Thymus (tissue), 11 donors: Measurements from ENCODE around the gene MOB1B. TPM values are rescaled to one million over a fixed set of nuclear protein-coding genes. Genes with fewer than 3 reads are reported as not detected.
"Not testable (repeated sequence)": the region's sequence is repeated elsewhere in the genome, so short reads cannot be mapped to it uniquely, and the experiment has no call there.

ENCODE experiments used
- DNase-seq, 9 donors: peaks; one replicate each; pipeline ENCODE4 v3.0.0-alpha.2; 2013; ENCODE audit warnings: low spot score in 9 of 9, low read depth in 6 of 9, missing footprints in 1 of 9
- H3K27ac ChIP-seq, 2 donors: one replicate each; pipeline ENCODE4 v1.5.1; 2013; ENCODE audit warnings: control low read depth in 1 of 2, low read depth in 1 of 2, low read length in 1 of 2, mild to moderate bottlenecking in 1 of 2, moderate library complexity in 1 of 2
- H3K27me3 ChIP-seq, 2 donors: one replicate each; pipeline ENCODE4 v1.5.1; 2013; ENCODE audit warnings: low read length in 1 of 2; ENCODE audit not compliant: control insufficient read depth in 2 of 2, insufficient read depth in 1 of 2
- H3K36me3 ChIP-seq, 2 donors: one replicate each; pipeline ENCODE4 v1.5.1; 2013; ENCODE audit warnings: low read length in 1 of 2, mild to moderate bottlenecking in 1 of 2, moderate library complexity in 1 of 2; ENCODE audit not compliant: control insufficient read depth in 2 of 2, insufficient read depth in 2 of 2
- H3K4me1 ChIP-seq, 2 donors: one replicate each; pipeline ENCODE4 v1.5.1; 2013; ENCODE audit warnings: low read length in 2 of 2; ENCODE audit not compliant: control insufficient read depth in 2 of 2, insufficient read depth in 2 of 2
- H3K4me3 ChIP-seq, 2 donors: one replicate each; pipeline ENCODE4 v1.5.1; 2013; ENCODE audit warnings: low read length in 2 of 2, control low read depth in 1 of 2, mild to moderate bottlenecking in 1 of 2
- H3K9me3 ChIP-seq, 2 donors: one replicate each; pipeline ENCODE4 v1.5.1; 2013; ENCODE audit warnings: low read length in 1 of 2, mild to moderate bottlenecking in 1 of 2; ENCODE audit not compliant: control insufficient read depth in 2 of 2, insufficient read depth in 1 of 2
- WGBS: extraction: QIAGEN DNeasy Blood & Tissue Kit; methylation state at CpG from one replicate; pipeline ENCODE4 v1.1.7; 2013; 5-methylcytosine and 5-hydroxymethylcytosine counted together
- polyA plus RNA-seq: library from polyadenylated mRNA; stranded (reverse); fragments of 200-250 nt; gene quantifications from one replicate; pipeline ENCODE4 v1.2.3, GENCODE V29; 2013
- total RNA-seq: library from RNA; stranded (reverse); fragments of 120-200 nt; gene quantifications from one replicate; pipeline ENCODE4 v1.2.4, GENCODE V29; 2013
- donor health status: healthy.

The MOB1B gene
- total and polyA plus RNA-seq, 2 donors = 14.4 to 15.1 TPM

GRCh38 chr4:71004281-71004851 lies 102.2 kb downstream of the MOB1B start:
- Histone ChIP-seq H3K27ac (peak overlapping the region; percentile 89 to 97), H3K27me3 (no peaks in the 10 kb centered on the region), H3K9me3 (no peaks in the 10 kb centered on the region), H3K36me3 (peaks cover 6 to 28% of the 10 kb centered on the region in 2 donors), H3K4me3 (peak overlapping the region; percentile 14 to 24), H3K4me1 (peaks cover 24 to 33% of the 10 kb centered on the region in 2 donors)
- WGBS = 22% methylated on average over 7 of the region's 7 CpGs
- peak in 8 of 9 donors; percentile 61 to 94 (median 80) for DNase-seq

GRCh38 chr4:71005025-71005424 lies 102.9 kb downstream of the MOB1B start:
- H3K27me3 ChIP-seq, H3K9me3 ChIP-seq: not testable (repeated sequence)
- Histone ChIP-seq H3K27ac (peak overlapping the region; percentile 89 to 97), H3K4me1 (peaks cover 24 to 37% of the 10 kb centered on the region in 2 donors), H3K4me3 (peak overlapping the region in 1 of 2 donors; percentile 24), H3K36me3 (peaks cover 6 to 31% of the 10 kb centered on the region in 2 donors)
- WGBS = 87% methylated on average over 6 of the region's 6 CpGs
- DNase-seq = peak in 1 of 9 donors; percentile 26

DNA sequence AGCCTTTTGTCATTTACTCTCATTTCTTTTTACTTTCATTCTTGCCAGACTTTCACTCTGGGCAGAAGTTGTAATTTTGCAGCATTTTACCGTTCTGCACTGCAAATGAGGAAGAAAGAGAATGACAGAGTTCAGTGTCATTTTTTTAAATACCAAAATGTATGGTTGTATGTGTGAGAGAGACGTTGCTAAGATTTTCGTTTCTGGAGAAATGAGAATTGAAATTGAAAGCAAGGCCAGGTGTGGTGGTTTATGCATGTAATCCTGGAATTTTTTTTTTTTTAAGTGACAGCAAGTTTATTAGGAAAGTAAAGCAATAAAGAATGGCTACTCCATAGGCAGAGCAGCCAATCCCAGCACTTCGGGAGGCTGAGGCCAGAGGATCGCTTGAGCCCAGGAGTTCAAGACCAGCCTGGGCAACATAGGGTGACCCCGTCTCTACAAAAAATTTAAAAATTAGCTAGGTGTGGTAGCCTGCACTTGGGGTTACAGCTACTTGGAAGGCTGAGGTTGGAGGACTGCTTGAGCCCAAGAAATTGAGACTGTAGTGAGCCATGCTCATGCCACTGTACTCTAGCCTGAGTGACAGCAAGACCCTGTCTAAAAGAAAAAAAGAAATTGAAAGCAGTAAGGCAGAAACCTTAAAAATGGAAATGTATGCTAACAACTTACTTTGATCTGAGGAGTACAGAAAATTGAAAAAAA lies 104.2 kb downstream of the MOB1B start:
- H3K27ac ChIP-seq = peak overlapping the region; percentile 74 to 85
- no peaks in the 10 kb centered on the region for H3K27me3 ChIP-seq
- peak in 2 of 9 donors; percentile 39 to 65 for DNase-seq
- peak overlapping the region in 1 of 2 donors; percentile 34 for H3K4me3 ChIP-seq
- WGBS = 41% methylated on average over 6 of the region's 6 CpGs
- H3K4me1 ChIP-seq = peaks cover 26 to 37% of the 10 kb centered on the region in 2 donors
- peaks cover 0 to 2% of the 10 kb centered on the region in 2 donors for H3K9me3 ChIP-seq
- H3K36me3 ChIP-seq = peaks cover 3 to 32% of the 10 kb centered on the region in 2 donors

DNA sequence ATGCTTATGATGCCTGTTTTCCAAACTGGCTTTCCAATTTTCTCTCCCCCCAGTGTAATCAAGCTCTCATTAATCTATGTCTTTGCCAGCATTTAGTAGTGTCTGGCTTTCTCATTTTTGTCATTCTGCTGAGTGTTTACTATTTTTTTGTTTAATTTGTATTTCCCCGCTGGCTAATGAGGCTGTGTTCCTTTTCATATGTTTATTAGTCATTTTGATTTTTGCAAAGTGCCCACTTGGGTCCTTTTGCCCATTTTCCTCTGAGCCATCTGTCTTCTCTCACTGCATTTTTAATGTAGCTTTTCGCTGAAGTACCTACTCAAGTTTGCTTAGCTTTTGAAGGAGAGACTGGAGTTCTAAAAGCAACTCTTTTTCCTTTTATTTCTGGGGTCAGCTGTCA lies 106.0 kb downstream of the MOB1B start:
- peak overlapping the region in 1 of 2 donors; percentile 57 for H3K27ac ChIP-seq

DNA sequence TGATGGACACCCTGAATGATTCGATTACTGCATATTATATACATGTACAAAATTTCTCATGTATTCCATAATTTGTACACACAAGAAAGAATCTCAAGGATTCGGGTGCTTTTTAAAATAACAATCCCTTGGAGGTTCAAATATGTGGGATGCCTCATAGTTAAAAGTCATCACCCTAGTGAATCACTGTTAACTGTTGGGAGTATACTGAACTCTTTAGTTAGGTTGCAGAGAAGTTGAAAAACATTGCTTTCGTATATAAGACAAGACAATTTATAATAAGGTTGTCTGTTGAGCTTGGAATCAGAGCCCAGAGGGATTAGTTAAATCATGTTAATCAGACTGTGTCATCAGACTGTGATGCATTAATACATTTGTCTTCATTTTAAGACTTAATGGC lies 106.9 kb downstream of the MOB1B start:
- no peak overlapping the region for H3K4me3 ChIP-seq
- peaks cover 20 to 28% of the 10 kb centered on the region in 2 donors for H3K4me1 ChIP-seq
- no peaks in the 10 kb centered on the region for H3K27me3 ChIP-seq
- 92% methylated on average over 3 of the region's 3 CpGs for WGBS
- no peak for DNase-seq
- peaks cover 0 to 6% of the 10 kb centered on the region in 2 donors for H3K9me3 ChIP-seq
- H3K27ac ChIP-seq = peak overlapping the region in 1 of 2 donors; percentile 57
- H3K36me3 ChIP-seq = peaks cover 9 to 37% of the 10 kb centered on the region in 2 donors

More for the DNA sequence above, 106.0 kb downstream of the MOB1B start:
- H3K36me3 ChIP-seq = peaks cover 9 to 34% of the 10 kb centered on the region in 2 donors
- H3K27me3 ChIP-seq = no peaks in the 10 kb centered on the region
- H3K9me3 ChIP-seq = peaks cover 0 to 6% of the 10 kb centered on the region in 2 donors
- DNase-seq = no peak
- peaks cover 26 to 35% of the 10 kb centered on the region in 2 donors for H3K4me1 ChIP-seq
- WGBS = 98% methylated on average over 2 of the region's 2 CpGs
- no peak overlapping the region for H3K4me3 ChIP-seq

- DNase-seq = peak in 5 of 9 donors; percentile 52 to 81 (median 65)
- H3K36me3 ChIP-seq = peaks cover 9 to 37% of the 10 kb centered on the region in 2 donors
- H3K4me1 ChIP-seq = peaks cover 12 to 19% of the 10 kb centered on the region in 2 donors
- H3K9me3 ChIP-seq = peaks cover 0 to 6% of the 10 kb centered on the region in 2 donors
- H3K4me3 ChIP-seq = no peak overlapping the region
- H3K27ac ChIP-seq = peak overlapping the region in 1 of 2 donors; percentile 6
- no peaks in the 10 kb centered on the region for H3K27me3 ChIP-seq
- WGBS = 13% methylated on average over 3 of the region's 3 CpGs
Observed at GRCh38 chr4:71009890-71010588, 107.9 kb downstream of the MOB1B start.

DNA sequence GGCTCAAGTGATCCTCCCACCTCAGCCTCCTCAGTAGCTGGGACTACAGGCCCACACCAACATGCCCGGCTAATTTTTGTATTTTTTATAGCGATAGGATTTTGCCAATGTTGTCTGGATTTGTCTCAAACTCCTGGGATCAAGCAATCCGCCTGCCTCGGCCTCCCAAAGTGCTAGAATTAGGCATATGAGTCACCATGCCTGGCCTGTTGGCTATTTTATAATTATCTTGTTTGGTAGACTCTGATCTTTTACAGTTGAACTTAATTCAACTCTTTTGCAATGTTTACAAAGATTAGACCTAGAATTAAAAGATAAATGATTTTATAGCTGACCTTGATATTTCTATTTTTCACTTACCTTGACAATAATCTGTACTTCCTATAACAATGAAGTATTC lies 109.3 kb downstream of the MOB1B start:
- H3K27me3 ChIP-seq = no peaks in the 10 kb centered on the region
- peaks cover 0 to 6% of the 10 kb centered on the region in 2 donors for H3K9me3 ChIP-seq
- WGBS = over 99% methylated on average over 4 of the region's 4 CpGs
- H3K4me1 ChIP-seq = peaks cover 4 to 6% of the 10 kb centered on the region in 2 donors
- no peak overlapping the region for H3K27ac ChIP-seq
- DNase-seq = no peak
- H3K36me3 ChIP-seq = peaks cover 9 to 37% of the 10 kb centered on the region in 2 donors
- no peak overlapping the region for H3K4me3 ChIP-seq

GRCh38 chr4:71017391-71017790 lies 115.2 kb downstream of the MOB1B start:
- 98% methylated on average over 2 of the region's 2 CpGs for WGBS
- DNase-seq, H3K9me3 ChIP-seq, H3K27ac ChIP-seq, H3K4me1 ChIP-seq, H3K4me3 ChIP-seq, H3K27me3 ChIP-seq: not testable (repeated sequence)
- H3K36me3 ChIP-seq = peaks cover 4 to 24% of the 10 kb centered on the region in 2 donors

DNA sequence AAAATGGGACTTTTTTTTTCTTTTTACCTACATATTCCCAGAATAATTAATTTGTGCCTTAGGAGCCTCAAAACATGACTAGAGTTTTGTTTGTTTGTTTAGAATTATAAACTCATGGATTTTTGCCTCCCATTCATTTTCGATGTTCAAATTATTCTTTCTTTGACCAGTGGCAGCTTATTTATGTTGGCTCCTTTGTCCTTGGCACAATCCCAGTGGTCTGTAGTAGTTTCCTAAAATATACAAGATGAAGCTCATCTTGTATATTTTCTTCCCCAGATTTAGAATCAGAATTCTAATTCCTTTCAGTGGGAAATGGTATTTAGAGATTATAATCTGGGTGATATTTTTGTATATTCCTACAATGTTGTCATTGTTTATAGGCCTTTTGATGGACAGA lies 118.4 kb downstream of the MOB1B start:
- no peak overlapping the region for H3K27ac ChIP-seq
- no peaks in the 10 kb centered on the region for H3K9me3 ChIP-seq
- 90% methylated on average over 1 of the region's 1 CpG for WGBS
- H3K4me1 ChIP-seq = no peaks in the 10 kb centered on the region
- no peak for DNase-seq
- H3K4me3 ChIP-seq = no peak overlapping the region
- H3K27me3 ChIP-seq = no peaks in the 10 kb centered on the region
- H3K36me3 ChIP-seq = peaks cover 6 to 48% of the 10 kb centered on the region in 2 donors
